GM18508 (cell line): ENCODE measurements around the gene APEX2.
"Not testable (repeated sequence)": the region's sequence is repeated elsewhere in the genome, so short reads cannot be mapped to it uniquely, and the experiment has no call there.

Source experiments
- ATAC-seq: cut with Tn5 transposase; IDR thresholded peaks from one replicate; pipeline ENCODE4 v1.9.1; 2021; ENCODE audit warnings: moderate number of reproducible peaks; ENCODE audit not compliant: insufficient read depth, unreplicated experiment

The APEX2 gene

DNA sequence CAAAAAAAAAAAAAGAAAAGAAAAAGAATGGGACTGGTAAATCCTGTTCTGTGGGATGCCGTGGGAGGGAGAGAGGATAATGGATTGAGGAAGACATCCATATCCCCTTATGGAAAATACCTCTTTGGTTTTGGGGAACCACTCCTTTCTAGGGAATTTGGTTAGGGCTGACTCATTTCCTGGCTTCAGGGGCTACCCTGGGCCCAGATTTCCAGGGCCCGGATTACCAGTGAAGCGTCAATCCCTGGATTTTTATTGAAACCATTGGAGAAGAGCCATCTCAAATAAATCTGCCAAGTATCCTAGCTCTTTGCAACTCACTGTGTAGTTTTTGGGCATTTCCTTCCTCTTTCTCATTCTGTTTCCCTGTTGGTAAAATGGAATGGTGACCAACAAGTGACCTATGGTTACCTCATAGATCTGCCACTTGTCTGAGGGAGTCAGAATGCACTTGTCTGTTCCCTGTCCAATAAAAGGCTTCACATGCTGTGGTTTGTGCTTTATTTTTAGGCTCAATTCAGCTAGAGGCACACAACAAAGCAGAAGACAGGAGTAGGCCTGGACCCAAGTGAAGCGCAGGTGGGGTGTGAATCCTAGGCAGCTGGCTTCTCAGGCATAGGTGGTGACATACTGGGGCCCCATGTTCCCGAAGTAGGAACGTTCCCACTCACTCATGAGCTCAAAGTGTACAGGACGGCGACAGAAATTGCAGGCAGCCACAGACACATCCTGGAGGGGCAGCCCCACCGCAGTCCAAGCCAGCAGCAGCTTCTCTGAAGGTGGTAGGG lies 8.6 kb downstream of the APEX2 start:
- no peak for ATAC-seq

DNA sequence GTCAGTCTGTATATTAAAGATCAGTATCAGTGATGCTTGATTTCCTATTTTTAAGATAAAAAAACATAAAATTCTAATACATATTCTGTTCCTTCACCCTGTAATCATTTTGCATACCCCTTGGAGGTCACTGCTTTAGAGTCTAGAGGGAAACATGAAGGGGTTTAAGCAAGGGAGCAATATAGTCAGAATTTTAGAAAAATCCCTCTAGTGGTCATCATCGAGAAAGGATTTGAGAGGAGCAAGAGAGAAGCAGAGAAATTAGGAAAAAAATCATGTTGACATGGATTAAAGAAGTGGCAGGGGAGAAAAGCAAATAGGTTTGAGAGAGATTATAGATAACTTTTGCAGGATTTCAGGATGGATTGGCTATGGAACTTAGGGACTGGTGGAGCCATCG lies 11.1 kb downstream of the APEX2 start:
- no peak for ATAC-seq

GRCh38 chrX:55014897-55015299 lies 14.7 kb downstream of the APEX2 start:
- no peak for ATAC-seq

GRCh38 chrX:55026143-55026542 lies 26.0 kb downstream of the APEX2 start:
- ATAC-seq: no peak

DNA sequence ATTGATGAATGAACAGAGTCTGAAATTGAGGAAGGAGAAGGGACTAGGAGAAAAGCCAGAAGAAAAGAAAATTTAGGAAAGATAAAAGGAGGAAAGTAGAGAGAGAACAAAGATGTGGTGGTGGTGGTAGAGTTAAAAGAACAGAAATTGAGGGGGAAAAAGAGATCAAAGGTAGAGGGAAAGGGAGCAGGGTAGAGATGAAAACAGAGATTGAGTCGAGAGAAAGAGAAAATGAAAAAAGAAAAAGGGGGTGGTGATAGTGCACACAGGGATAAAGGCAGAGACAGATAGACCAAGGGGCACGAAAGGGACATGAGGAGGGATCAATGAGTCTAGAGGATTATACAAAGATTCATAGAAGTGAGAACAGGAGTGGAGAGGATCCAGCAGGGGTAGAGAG lies 26.7 kb downstream of the APEX2 start:
- ATAC-seq: no peak

- ATAC-seq: no peak
These were observed 27.9 kb downstream of the APEX2 start for GRCh38 chrX:55028040-55028439.

DNA sequence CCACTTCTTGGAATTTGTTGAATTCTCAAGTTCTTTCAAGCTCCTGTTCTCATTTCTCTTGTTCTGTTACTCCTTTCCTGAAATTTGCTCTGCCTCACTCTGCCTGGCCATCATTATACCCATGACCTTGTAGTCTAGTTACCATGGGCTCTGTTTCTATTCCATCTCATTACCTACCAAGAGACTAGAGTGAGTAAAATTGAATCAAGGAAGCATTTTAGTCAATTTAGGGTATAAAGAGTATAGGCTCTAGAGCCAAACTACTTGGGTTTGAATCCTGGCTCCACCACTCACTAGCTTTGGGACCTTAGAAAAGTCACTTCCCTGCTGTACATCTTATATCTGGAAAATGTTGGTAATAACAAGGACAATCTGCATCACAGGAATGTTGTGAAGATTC lies 28.4 kb downstream of the APEX2 start:
- no peak for ATAC-seq

DNA sequence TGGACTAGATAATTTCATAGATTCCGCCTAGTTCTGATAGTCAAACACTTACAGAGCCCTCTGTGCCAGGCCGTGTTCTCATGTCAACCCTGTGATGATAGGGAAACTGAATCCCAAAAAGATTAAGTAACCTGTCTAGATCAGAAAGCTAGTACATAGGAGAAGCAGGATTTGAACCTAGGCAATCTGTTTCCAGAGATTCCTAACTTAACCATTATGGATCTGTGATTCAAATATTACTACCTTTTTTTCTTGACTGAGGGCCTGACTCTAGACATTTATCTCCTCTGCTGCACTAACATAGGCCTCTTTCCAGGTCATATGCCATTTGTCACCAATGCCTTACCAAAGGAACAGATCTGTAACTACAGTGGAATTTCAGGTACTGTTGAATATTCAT lies 29.1 kb downstream of the APEX2 start:
- ATAC-seq: no peak

DNA sequence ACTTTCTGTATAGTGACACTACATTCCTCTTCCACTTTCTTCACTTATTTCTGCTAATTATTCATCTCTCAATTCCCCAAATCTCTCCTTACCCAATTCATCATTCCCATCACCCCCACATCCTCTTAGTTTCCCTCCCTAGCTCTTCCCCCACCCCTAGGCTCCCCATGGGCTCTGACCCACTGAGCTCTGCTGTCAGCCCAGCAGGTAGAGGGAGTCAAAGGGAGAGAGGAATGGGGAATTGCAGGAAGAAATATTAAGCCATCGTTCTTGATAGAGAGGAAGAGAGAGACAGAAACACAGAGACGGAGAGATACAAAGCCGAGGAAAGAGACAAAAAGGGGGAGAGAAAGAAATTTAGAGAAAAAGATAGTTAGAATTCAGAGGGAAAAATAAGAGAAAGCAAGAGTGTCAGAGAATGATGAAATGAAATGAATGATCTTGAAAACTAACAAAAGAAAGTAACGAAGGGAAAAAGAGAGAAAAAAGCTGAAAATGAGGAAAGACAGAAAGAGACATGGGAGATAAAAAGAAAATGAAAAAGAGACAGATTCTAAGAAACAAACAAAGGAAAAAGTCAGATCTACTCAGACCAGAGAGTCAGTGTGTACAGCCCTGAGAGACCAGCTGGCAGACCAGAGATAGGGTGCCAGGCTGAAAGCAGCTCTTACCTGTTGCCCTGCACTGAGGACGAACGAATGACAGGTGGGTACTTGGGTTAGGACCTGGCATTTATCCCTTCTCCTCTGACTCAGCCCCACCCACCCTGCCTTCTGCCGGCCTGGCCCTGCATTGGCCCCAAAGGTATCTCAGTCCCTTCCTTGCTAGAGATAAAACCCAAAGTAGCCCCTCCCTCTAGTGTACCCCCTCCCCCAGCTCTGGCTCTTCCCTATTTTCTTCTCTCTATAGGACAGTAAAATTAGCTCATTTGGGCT lies 30.4 kb downstream of the APEX2 start, which contains the start of gene ALAS2:
Gene ALAS2 (minus strand): TSS at position 707 of the 935 bp plus-strand sequence. CDS start 4,977 bp downstream, outside the sequence.
- ATAC-seq: no peak

GRCh38 chrX:55033429-55033828 lies 33.3 kb downstream of the APEX2 start:
- no peak for ATAC-seq

DNA sequence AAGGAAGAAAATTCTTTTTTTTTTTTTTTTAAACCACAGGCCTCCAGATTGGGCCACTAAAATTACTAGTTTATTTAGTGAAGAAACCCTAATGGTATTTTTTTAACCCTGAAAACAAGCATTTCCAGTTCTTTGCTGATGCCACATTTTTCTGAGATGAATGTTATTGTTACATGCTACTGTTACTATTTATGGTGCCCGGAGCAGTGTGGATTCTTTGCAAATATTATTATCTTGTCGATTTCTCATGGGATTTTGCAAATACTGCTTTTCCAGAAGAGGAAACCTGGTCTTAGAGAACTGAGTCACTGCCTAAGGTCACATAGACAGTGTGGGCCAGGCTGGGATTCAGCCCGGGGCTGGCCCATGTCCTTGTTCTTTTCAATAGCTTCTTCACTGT lies 39.3 kb downstream of the APEX2 start:
- ATAC-seq: no peak

- no peak for ATAC-seq
These were observed 41.4 kb downstream of the APEX2 start for GRCh38 chrX:55041514-55041913.

- ATAC-seq: not testable (repeated sequence)
These were observed 50.4 kb downstream of the APEX2 start for GRCh38 chrX:55050599-55050998.

DNA sequence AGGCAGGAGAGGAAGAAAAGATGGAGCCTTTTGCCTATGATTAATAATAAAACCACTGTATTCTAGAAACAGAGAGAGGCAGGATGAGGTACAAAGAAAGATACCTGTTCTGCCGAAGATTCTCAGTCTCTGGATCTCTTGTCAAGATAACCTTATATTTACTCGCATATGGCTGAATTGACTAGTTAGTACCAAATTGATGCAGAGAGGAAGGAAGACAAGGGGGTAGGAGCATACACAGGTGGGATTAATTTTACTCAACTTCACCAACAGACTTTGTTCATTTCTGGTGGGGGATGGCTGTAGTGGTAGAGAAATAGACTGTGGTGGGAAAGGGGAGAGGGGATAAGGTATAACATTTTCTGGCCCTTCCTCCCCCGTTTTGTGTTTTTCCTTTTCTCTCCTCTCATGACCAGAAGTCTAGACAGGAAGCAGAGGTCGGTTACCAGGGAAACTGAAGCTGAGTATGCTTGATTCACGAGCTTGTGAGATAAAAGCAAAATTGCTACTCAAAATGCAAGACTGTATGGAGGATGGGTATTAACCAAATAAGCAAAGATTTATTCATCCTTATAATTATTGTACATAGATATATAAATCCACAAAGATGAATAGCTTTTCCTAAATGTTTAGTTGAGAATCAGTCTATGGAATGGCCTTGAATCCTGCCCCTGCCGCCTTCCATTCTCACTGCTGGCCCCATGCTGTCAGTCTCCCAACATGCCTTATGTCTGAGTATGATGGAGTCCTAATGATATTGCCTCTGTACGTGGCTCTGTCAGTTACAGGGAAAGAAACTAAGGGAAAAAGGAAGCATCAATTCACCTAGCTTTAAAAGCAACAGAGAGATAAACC lies 56.9 kb downstream of the APEX2 start:
- no peak for ATAC-seq

DNA sequence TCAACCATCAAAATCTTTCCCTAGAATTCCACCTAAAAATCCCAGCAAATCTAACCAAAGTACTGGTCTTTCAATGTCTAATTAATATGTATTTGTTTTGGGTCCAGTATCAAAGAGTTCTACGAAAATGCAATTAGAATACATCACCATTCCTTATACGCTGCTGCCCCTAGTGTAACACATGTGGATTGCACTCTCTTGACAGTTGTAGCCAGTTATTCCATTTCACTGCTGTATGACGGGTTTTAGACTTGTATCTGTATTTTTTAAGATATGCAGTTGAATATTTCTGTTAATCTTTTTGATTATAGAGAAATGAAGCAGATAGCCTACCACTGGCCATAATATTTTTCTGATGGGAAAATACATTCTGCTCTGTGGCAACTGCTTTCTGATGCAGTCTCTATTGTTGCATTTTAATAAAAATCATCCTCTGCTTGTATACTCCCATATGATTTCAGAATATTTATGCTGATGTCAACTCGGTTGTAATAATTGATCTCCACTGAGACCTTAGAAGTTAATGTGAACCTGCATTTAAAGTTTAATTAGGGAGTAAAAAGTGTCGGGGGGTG lies 57.6 kb downstream of the APEX2 start:
- no peak for ATAC-seq
